Naive thymus-derived CD8-positive, alpha-beta T cell (primary cell): ENCODE measurements around the gene RNF214. TPM values are rescaled to one million over a fixed set of nuclear protein-coding genes. Genes with fewer than 3 reads are reported as not detected.

Experiments used
- ATAC-seq, 2 donors: fragments of 150-1000 bp; cut with Tn5 transposase in 1 of 2; sonication (Bioruptor Pico), chemical (Tn5 transposase) in 1 of 2; 1 replicate in 1 of 2; 2 replicates in 1 of 2; pipeline ENCODE4 v1.10.0; 2021; ENCODE audit warnings: mild to moderate bottlenecking in 2 of 2, moderate library complexity in 2 of 2
- POLR2A ChIA-PET: fragments of 350-600 bp; sonication (Branson Sonifier 250); formaldehyde crosslinking; loops from one replicate; lab custom pipeline; 2021; ENCODE audit warnings: antibody characterized with exemption; lab: Charles Lee
- DNase-seq, 10 donors: peaks; one replicate each; pipeline versions ENCODE4 v3.0.0 to v3.0.0-alpha.2; 2020 to 2022
- H3K27ac Mint-ChIP-seq, 10 donors: one replicate each; pipeline ENCODE4 v1.8.0; 2020 to 2022; ENCODE audit warnings: mild to moderate bottlenecking in 10 of 10, mixed read lengths in 10 of 10, moderate library complexity in 4 of 10, inconsistent platforms in 1 of 10
- H3K27me3 Mint-ChIP-seq, 5 donors: one replicate each; pipeline ENCODE4 v1.8.0; 2021 to 2022; ENCODE audit warnings: mixed read lengths in 5 of 5
- H3K36me3 Mint-ChIP-seq, 3 donors: one replicate each; pipeline ENCODE4 v1.8.0; 2020 to 2022; ENCODE audit warnings: mixed read lengths in 3 of 3, mild to moderate bottlenecking in 2 of 3, inconsistent platforms in 1 of 3
- H3K4me1 Mint-ChIP-seq, 4 donors: one replicate each; pipeline ENCODE4 v1.8.0; 2021 to 2022; ENCODE audit warnings: mixed read lengths in 4 of 4
- H3K4me3 Mint-ChIP-seq, 10 donors: one replicate each; pipeline ENCODE4 v1.8.0; 2020 to 2022; ENCODE audit warnings: mild to moderate bottlenecking in 10 of 10, mixed read lengths in 10 of 10, moderate library complexity in 6 of 10, inconsistent platforms in 1 of 10
- H3K9me3 Mint-ChIP-seq, 9 donors: one replicate each; pipeline ENCODE4 v1.8.0; 2020 to 2022; ENCODE audit warnings: mixed read lengths in 9 of 9, mild to moderate bottlenecking in 3 of 9, inconsistent platforms in 1 of 9, moderate library complexity in 1 of 9
- polyA plus RNA-seq, 3 donors: library from polyadenylated mRNA; unstranded; fragments of 300-500 nt; fragmentation: Illumina TruSeq; gene quantifications; one replicate each; pipeline ENCODE4 v1.2.3, GENCODE V29; 2021
- total RNA-seq, 8 experiments: library from RNA in 2 of 8; stranded (reverse) in 2 of 8; gene quantifications; one replicate each; pipeline ENCODE4 v1.2.3 and lab custom pipeline; 2021 to 2026

RNF214 gene
- total and polyA plus RNA-seq, 5 experiments from 2014 or later: 7.5 to 30.3 (median 11.6) TPM

DNA sequence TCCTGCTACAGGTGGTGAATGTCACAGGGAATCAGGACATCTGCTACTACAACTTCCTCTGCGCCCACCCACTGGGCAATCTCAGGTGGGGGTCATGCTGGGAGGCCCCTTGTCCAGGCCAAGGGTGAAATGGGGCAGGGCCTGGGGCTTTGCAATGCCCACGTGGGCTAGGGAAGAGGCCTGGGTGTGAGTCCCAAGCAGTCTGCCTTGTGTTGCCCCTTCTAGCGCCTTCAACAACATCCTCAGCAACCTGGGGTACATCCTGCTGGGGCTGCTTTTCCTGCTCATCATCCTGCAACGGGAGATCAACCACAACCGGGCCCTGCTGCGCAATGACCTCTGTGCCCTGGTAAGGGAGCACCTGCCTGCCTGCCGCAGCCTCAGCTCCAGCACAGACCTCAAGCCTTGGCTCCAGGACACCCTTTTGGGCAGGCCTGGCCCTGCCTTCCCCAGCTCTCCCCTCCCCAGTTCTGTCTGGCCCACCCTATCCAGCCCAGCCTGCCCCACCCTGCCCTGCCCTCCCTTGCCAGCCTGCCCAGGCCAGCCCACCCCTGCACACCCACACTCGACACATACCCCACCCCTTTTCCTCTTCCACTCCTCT, 42.4 kb upstream of the RNF214 start:
- POLR2A ChIA-PET: no interaction called here
- no peaks in the 10 kb centered on the region for H3K27me3 Mint-ChIP-seq
- peaks cover 0 to 37% (median 7%) of the 10 kb centered on the region in 4 donors for H3K4me1 Mint-ChIP-seq
- H3K36me3 Mint-ChIP-seq: peaks cover 0 to 20% (median 3%) of the 10 kb centered on the region in 3 donors
- ATAC-seq (no peak), DNase-seq (no peak)
- no peaks in the 10 kb centered on the region for H3K9me3 Mint-ChIP-seq
- H3K4me3 Mint-ChIP-seq: peak overlapping the region in 1 of 10 donors; percentile 40
- peak overlapping the region in 2 of 10 donors; percentile 29 to 65 for H3K27ac Mint-ChIP-seq

GRCh38 chr11:117191680-117192400, 40.6 kb upstream of the RNF214 start:
- Mint-ChIP-seq H3K27me3 (no peaks in the 10 kb centered on the region), H3K4me1 (peaks cover 0 to 29% (median 11%) of the 10 kb centered on the region in 4 donors), H3K27ac (peak overlapping the region in 4 of 10 donors; percentile 15 to 67 (median 52)), H3K9me3 (no peaks in the 10 kb centered on the region), H3K4me3 (peak overlapping the region in 1 of 10 donors; percentile 15), H3K36me3 (peaks cover 0 to 17% (median 3%) of the 10 kb centered on the region in 3 donors)
- ATAC-seq (no peak), DNase-seq (no peak)
- POLR2A ChIA-PET: interaction anchor here (1.1 to 1.6 kb wide), 2 partner anchors 11 to 13 kb away, joined by 3 read pairs; partner anchors contain the start of gene SIDT2

- H3K36me3 Mint-ChIP-seq: peaks cover 0 to 15% (median 3%) of the 10 kb centered on the region in 3 donors
- H3K9me3 Mint-ChIP-seq: no peaks in the 10 kb centered on the region
- H3K27me3 Mint-ChIP-seq: no peaks in the 10 kb centered on the region
- H3K27ac Mint-ChIP-seq: peak overlapping the region in 3 of 10 donors; percentile 30 to 67 (median 59)
- peaks cover 0 to 23% (median 10%) of the 10 kb centered on the region in 4 donors for H3K4me1 Mint-ChIP-seq
- POLR2A ChIA-PET: interaction anchor here (1.1 to 1.6 kb wide), 2 partner anchors 10 to 14 kb away, joined by 3 read pairs; partner anchors contain the start of gene SIDT2
- no peak overlapping the region for H3K4me3 Mint-ChIP-seq
- DNase-seq: no peak
- ATAC-seq: no peak
These were observed 40.0 kb upstream of the RNF214 start for GRCh38 chr11:117192401-117192875.

- Mint-ChIP-seq H3K27me3 (no peaks in the 10 kb centered on the region), H3K4me3 (no peak overlapping the region), H3K27ac (peak overlapping the region in 7 of 10 donors; percentile 11 to 88 (median 56)), H3K36me3 (peaks cover 0 to 15% (median 3%) of the 10 kb centered on the region in 3 donors), H3K4me1 (peaks cover 0 to 22% (median 12%) of the 10 kb centered on the region in 4 donors), H3K9me3 (no peaks in the 10 kb centered on the region)
- DNase-seq: no peak
- POLR2A ChIA-PET: interaction anchor here (0.6 to 1.6 kb wide), 4 partner anchors 9 to 17 kb away, joined by 3 to 7 read pairs (median 4); partner anchors contain the start of gene SIDT2
- ATAC-seq: no peak
These were observed 39.1 kb upstream of the RNF214 start for GRCh38 chr11:117193130-117194020.

DNA sequence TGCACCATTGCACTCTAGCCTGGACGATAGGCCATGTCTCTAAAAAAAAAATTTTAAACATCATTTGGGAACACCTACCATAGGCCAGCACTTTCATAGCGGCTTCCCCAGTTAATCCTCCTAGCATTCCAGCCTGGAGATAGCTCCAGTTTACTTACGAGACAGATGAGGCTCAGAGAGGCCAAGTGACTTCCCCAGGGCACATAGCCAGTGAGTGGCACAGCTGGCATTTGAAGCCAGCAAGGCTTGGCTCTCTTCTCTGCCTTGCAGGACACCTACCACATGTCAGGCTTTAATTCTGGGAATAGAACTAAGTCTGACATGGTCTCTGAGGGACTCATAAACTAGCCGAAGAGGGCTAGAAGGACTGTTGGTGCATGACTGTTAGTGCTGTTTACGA, 38.2 kb upstream of the RNF214 start:
- ATAC-seq: no peak
- H3K36me3 Mint-ChIP-seq: peaks cover 0 to 15% (median 3%) of the 10 kb centered on the region in 3 donors
- no peak overlapping the region for H3K4me3 Mint-ChIP-seq
- no peak for DNase-seq
- no peaks in the 10 kb centered on the region for H3K9me3 Mint-ChIP-seq
- H3K4me1 Mint-ChIP-seq: peaks cover 0 to 15% (median 12%) of the 10 kb centered on the region in 4 donors
- H3K27me3 Mint-ChIP-seq: no peaks in the 10 kb centered on the region
- POLR2A ChIA-PET: interaction anchor here (0.6 to 2.1 kb wide), 4 partner anchors 10 to 18 kb away, joined by 4 to 7 read pairs (median 5); partner anchors contain the start of gene SIDT2
- H3K27ac Mint-ChIP-seq: peak overlapping the region in 4 of 10 donors; percentile 35 to 79 (median 47)

- no peaks in the 10 kb centered on the region for H3K9me3 Mint-ChIP-seq
- H3K4me3 Mint-ChIP-seq: no peak overlapping the region
- ATAC-seq: no peak
- H3K4me1 Mint-ChIP-seq: peaks cover 0 to 15% (median 9%) of the 10 kb centered on the region in 4 donors
- H3K27ac Mint-ChIP-seq: peak overlapping the region in 9 of 10 donors; percentile 44 to 87 (median 68)
- POLR2A ChIA-PET: interaction anchor here (2.1 kb wide), 1 partner anchor 11 kb away, joined by 6 read pairs; no protein-coding TSS in a partner anchor
- no peaks in the 10 kb centered on the region for H3K27me3 Mint-ChIP-seq
- no peak for DNase-seq
- H3K36me3 Mint-ChIP-seq: peaks cover 0 to 15% (median 3%) of the 10 kb centered on the region in 3 donors
These were observed 37.2 kb upstream of the RNF214 start for GRCh38 chr11:117195258-117195657.

DNA sequence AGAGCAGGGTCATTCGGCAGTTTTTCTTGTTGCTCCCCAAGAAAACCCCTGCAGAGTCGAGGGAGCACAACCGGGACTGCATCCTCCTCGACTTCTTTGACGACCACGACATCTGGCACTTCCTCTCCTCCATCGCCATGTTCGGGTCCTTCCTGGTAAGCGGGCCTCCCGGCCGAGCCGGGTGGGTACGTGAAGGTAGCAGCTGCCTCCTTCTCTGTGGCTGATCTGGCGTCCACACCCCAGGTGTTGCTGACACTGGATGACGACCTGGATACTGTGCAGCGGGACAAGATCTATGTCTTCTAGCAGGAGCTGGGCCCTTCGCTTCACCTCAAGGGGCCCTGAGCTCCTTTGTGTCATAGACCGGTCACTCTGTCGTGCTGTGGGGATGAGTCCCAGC, 36.7 kb upstream of the RNF214 start:
- POLR2A ChIA-PET: interaction anchor here (2.1 to 2.2 kb wide), 2 partner anchors 12 to 31 kb away, joined by 6 to 7 read pairs; no protein-coding TSS in a partner anchor
- H3K36me3 Mint-ChIP-seq: peaks cover 0 to 11% (median 0%) of the 10 kb centered on the region in 3 donors
- peak overlapping the region in 7 of 10 donors; percentile 11 to 87 (median 60) for H3K27ac Mint-ChIP-seq

GRCh38 chr11:117197006-117197405, 35.5 kb upstream of the RNF214 start:
- Mint-ChIP-seq H3K4me3 (no peak overlapping the region), H3K36me3 (peaks cover 0 to 11% (median 0%) of the 10 kb centered on the region in 3 donors), H3K27ac (peak overlapping the region in 5 of 10 donors; percentile 12 to 88 (median 35)), H3K4me1 (peaks cover 0 to 12% (median 8%) of the 10 kb centered on the region in 4 donors), H3K9me3 (no peaks in the 10 kb centered on the region), H3K27me3 (no peaks in the 10 kb centered on the region)
- DNase-seq: no peak
- no peak for ATAC-seq
- POLR2A ChIA-PET: interaction anchor here (0.8 to 2.2 kb wide), 2 partner anchors 19 to 30 kb away, joined by 5 to 7 read pairs; partner anchors contain the start of gene SIDT2

More for the DNA sequence above, 36.7 kb upstream of the RNF214 start:
- no peak for DNase-seq
- Mint-ChIP-seq H3K4me1 (peaks cover 0 to 12% (median 8%) of the 10 kb centered on the region in 4 donors), H3K9me3 (no peaks in the 10 kb centered on the region), H3K4me3 (no peak overlapping the region), H3K27me3 (no peaks in the 10 kb centered on the region)
- ATAC-seq: no peak

DNA sequence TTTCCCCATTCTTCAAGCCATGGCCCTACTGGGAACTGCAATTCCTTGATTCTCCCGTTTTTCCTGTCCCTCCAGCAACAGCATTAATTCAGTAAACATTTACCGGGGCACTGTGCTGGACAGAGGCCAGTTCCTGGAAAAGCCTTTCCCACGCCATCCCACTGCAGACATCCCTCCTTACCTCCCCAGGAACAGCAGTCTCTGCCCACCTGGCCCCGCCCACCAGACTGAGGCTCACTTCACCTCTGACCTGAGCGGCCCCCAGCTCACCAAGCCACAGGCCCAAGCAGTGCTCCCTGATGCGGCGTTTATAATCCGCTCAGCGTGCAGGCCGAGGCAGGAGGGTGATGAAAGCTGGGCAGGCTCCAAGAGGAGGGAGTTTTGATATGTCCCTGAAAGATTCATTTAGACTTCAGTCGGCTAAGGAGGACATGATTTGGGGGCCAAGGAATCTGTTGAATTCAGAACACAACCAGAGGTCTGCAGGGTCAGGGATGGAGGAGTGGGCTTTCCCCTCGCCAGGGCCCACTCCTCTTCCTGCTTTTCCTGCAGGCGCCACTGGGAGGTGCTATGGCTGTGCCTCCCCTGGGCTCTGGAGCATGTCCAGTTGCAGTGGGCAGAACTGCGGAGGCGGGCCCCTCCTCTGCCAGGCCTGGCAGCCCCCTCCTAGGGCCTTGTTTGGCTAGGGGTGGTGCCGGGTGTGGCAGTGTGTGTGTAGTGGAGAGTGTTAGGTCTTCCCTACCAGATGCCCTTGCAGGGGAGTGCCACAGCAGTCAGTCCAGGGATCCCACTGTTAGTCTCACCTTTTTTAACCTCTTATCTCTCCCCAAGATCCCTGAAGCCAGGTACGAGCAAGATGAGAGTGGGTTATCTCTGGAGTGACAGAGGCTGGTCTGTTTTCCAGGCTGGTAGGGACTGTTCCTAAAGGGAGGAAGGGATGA, 34.7 kb upstream of the RNF214 start:
- POLR2A ChIA-PET: interaction anchor here (0.8 to 2.2 kb wide), 2 partner anchors 20 to 29 kb away, joined by 5 to 7 read pairs; partner anchors contain the start of gene SIDT2
- DNase-seq (no peak), ATAC-seq (no peak)
- no peaks in the 10 kb centered on the region for H3K27me3 Mint-ChIP-seq
- peaks cover 0 to 11% (median 8%) of the 10 kb centered on the region in 4 donors for H3K4me1 Mint-ChIP-seq
- peak overlapping the region in 7 of 10 donors; percentile 12 to 88 (median 70) for H3K27ac Mint-ChIP-seq
- H3K9me3 Mint-ChIP-seq: no peaks in the 10 kb centered on the region
- H3K36me3 Mint-ChIP-seq: peaks cover 0 to 11% (median 0%) of the 10 kb centered on the region in 3 donors
- H3K4me3 Mint-ChIP-seq: peak overlapping the region in 2 of 10 donors; percentile 15 to 34

DNA sequence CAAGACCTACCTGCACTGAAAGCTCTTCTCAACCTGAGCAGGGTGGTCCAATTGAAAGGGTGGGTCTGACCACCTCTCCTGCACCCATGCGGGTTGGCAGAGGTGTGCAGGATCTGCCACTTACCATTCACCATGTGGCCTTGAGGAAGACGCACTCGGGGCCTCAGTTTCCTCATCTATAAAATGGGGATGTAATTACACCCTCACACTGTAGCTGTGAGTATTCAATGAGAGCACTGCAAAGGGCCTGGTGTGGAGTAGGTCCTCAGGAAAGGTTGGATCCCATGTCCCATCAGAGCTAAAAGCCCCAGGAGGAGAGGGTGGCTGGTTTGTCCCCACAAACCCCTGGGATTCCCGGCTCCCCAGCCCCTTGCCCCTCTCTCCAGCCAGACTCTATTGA, 33.9 kb upstream of the RNF214 start:
- Mint-ChIP-seq H3K36me3 (peaks cover 0 to 14% (median 0%) of the 10 kb centered on the region in 3 donors), H3K27me3 (no peaks in the 10 kb centered on the region), H3K4me3 (no peak overlapping the region)

More for the DNA sequence above, 33.9 kb upstream of the RNF214 start:
- POLR2A ChIA-PET: no interaction called here
- Mint-ChIP-seq H3K4me1 (peaks cover 0 to 10% (median 6%) of the 10 kb centered on the region in 4 donors), H3K27ac (peak overlapping the region in 2 of 10 donors; percentile 19 to 58), H3K9me3 (no peaks in the 10 kb centered on the region)
- DNase-seq (no peak), ATAC-seq (no peak)
